Coronary artery (tissue), 2 donors: ENCODE data around the gene KANK2.

Source experiments
- DNase-seq: peaks from one replicate; pipeline ENCODE4 v3.0.0-alpha.2; 2017; ENCODE audit warnings: low spot score
- H3K27ac ChIP-seq, 2 donors: fragments of 200-600 bp; sonication (generic); one replicate each; pipeline ENCODE4 v1.5.1; 2016 to 2019
- H3K4me3 ChIP-seq: fragments of 200-600 bp; sonication (generic); 2 replicates; pipeline ENCODE4 v1.5.1; 2016; ENCODE audit warnings: mild to moderate bottlenecking, moderate library complexity
- TF ChIP-seq, protein P1 (sequence below): fragments of 200-600 bp; sonication (generic); IDR thresholded peaks from one replicate; pipeline ENCODE4 v1.5.1; 2019; ENCODE audit warnings: antibody characterized with exemption

The KANK2 gene

DNA sequence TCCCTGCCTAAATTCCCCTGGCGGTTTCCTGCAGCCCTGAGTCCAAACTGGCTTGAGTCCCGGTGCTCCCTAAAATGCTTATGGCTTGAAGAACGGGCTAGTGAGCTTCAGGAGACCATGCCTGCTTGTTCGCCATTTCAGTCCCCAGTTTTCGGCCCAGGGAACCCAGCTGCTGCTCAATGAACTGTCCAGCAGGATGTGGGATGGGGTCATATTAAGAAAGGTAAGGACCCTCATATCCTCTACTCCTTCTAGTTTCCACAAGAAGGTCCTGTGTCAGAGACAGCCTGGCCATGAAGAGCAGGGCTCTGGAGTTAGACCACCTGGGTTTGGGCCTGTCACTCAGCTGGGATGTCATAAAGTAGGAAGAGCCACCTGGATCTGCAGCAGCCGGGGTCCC, 24.8 kb downstream of the KANK2 start:
- Histone ChIP-seq H3K27ac (peak overlapping the region; percentile 28 to 66), H3K4me3 (no peak overlapping the region)
- TF ChIP-seq, protein P1, sequence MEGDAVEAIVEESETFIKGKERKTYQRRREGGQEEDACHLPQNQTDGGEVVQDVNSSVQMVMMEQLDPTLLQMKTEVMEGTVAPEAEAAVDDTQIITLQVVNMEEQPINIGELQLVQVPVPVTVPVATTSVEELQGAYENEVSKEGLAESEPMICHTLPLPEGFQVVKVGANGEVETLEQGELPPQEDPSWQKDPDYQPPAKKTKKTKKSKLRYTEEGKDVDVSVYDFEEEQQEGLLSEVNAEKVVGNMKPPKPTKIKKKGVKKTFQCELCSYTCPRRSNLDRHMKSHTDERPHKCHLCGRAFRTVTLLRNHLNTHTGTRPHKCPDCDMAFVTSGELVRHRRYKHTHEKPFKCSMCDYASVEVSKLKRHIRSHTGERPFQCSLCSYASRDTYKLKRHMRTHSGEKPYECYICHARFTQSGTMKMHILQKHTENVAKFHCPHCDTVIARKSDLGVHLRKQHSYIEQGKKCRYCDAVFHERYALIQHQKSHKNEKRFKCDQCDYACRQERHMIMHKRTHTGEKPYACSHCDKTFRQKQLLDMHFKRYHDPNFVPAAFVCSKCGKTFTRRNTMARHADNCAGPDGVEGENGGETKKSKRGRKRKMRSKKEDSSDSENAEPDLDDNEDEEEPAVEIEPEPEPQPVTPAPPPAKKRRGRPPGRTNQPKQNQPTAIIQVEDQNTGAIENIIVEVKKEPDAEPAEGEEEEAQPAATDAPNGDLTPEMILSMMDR: no peak
- no peak for DNase-seq

DNA sequence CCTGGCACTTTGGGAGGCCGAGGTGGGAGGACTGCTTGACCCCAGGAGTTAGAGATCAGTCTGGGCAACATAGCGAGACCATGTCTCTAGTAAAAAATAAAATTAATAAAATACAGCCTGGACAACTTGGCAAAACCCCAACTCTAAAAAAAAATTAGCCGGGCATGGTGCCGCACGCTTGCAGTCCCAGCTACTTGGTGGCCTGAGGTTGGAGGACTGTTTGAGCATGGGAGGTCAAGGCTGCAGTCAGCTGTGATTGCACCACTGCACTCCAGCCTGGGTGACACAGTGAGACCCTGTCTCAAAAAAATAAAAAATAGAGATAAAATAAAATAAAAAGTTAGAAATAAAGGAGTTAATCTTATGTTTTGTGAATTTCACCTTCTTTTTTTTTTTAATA, 26.2 kb downstream of the KANK2 start:
- Histone ChIP-seq H3K4me3 (no peak overlapping the region), H3K27ac (peak overlapping the region; percentile 87 to 96)
- TF ChIP-seq, protein P1: no peak
- DNase-seq: no peak

DNA sequence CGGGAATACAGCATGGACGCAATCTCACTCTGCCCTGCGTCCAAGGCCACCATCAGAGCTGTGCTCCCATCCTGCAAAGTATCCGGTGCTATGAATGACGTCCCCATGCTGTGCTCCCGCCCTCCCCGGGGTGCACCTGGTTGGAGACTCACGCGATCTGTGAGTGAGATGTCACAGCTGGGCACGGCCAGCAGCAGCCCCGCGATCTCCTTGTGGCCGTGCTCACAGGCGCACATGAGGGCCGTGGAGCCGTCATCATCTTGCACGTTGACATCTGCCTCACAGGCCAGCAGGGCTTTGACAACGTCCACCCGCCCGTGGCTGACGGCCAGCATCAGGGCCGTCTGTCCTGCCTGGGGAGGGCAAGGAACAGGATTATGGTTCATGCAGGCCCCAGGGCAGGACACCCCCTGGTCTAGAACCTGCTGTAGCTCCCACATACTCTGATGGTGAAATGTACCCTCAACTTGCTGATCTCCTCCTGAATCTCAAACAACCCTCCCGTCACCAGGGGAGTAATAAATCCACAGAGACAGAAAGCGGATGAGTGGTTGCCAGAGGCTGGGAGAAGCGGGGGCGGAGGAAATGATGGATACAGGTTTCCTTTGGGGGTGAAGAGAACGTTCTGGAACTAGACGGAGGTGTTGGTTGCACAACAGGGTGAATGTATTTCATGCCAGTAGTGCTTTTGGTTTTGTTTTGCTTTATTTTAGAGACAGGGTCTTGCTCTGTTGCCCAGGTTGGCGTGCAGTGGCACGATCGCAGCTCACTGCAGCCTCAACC, 27.3 kb downstream of the KANK2 start:
- DNase-seq: no peak
- no peak overlapping the region for H3K4me3 ChIP-seq
- TF ChIP-seq, protein P1: no peak
- peak overlapping the region; percentile 87 to 96 for H3K27ac ChIP-seq

DNA sequence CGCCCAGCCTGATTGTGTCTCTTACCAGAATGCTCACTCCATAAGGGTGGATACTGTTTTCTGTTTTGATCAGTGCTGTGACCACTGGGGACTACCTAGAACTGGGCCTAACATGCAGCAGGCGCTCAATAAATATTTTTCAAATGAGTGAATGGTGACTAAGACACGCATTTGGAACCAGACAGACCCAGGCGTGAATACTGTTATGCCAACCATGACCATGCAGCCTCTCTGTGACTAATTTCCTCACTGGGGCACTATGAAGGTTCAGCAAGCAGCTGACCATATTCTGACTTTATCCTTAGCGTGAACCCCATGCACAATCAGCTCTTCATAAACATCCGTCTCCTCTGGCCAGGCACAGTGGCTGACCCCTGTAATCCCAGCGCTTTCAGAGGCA, 28.8 kb downstream of the KANK2 start:
- TF ChIP-seq, protein P1: no peak
- Histone ChIP-seq H3K27ac (peak overlapping the region; percentile 87 to 96), H3K4me3 (no peak overlapping the region)
- DNase-seq: no peak

DNA sequence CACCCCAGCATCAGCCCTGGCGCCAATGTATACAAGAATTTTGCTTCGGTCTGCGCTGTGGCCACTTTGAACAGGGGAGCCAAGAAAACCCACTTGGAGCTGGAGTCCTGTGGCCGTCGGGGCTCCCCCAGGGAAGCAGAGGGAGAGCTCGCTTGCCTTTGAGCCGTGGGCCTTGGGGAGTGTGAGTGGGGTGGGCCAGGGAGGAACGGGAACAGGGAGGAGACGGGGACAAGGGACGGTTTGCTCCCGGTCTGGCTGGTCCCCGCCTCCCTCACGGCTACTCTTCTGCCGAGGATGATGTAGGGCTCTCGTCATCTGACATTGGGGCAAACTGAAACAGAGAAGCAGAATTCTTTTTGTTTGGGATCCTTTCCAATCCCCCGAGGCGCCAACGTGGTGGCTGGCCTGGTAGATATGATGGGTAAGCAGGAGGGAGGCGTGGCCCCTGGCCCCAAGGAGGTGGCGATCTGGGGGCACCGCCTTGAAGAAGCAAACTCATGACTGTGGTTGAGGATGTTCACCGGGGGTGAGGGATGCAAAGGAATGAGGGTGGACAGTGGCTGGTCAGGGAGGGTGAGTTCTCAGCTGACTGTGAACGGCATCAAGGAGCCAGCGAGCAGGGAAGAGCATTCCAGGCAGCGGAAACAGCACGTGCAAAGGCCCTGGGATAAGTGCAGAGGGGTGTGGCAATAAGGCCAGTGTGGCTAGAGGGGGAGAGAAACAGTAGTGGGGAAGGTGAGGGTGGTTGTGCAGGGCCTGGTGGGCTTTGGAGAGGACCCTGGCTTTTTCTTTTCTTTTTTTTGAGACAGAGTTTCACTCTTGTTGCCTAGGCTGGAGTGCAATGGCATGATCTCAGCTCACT, 30.8 kb downstream of the KANK2 start:
- H3K27ac ChIP-seq: peak overlapping the region; percentile 87 to 96
- no peak overlapping the region for H3K4me3 ChIP-seq
- TF ChIP-seq, protein P1: no peak
- DNase-seq: no peak

DNA sequence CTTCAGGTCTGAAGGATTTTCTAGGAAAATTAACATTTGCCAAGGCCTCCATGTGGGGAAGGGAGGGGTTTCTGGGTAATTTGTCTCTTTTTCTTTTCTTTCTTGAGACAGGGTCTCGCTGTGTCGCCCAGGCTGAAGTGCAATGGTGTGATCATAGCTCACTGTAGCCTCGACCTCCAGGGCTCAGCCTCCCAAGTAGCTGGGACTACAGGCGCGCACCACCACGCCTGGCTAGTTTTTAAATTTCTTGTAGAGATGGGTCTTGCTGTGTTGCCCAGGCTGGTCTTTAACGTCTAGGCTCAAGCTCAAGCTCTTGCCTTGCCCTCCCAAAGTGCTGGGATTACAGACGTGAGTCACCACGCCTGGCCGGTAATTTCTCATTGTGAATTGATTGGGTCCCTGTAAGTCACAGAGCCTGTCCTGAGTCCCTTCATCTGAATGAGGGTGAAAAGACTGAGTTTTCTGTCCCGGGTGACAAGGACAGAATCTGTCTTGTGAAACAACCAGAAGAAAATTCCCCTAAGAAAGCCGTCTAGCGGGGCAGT, 31.8 kb downstream of the KANK2 start:
- TF ChIP-seq, protein P1: no peak
- DNase-seq: no peak
- peak overlapping the region; percentile 87 to 96 for H3K27ac ChIP-seq
- peak overlapping the region; percentile 20 for H3K4me3 ChIP-seq
